ENCODE measurements around the gene C21orf58.

- no peak for TF ChIP-seq POLR2A (IDR thresholded peaks at IDR 0.05)
- TF ChIP-seq, protein P1, sequence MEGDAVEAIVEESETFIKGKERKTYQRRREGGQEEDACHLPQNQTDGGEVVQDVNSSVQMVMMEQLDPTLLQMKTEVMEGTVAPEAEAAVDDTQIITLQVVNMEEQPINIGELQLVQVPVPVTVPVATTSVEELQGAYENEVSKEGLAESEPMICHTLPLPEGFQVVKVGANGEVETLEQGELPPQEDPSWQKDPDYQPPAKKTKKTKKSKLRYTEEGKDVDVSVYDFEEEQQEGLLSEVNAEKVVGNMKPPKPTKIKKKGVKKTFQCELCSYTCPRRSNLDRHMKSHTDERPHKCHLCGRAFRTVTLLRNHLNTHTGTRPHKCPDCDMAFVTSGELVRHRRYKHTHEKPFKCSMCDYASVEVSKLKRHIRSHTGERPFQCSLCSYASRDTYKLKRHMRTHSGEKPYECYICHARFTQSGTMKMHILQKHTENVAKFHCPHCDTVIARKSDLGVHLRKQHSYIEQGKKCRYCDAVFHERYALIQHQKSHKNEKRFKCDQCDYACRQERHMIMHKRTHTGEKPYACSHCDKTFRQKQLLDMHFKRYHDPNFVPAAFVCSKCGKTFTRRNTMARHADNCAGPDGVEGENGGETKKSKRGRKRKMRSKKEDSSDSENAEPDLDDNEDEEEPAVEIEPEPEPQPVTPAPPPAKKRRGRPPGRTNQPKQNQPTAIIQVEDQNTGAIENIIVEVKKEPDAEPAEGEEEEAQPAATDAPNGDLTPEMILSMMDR (IDR thresholded peaks at IDR 0.05) = no peak
These were observed 47.7 kb upstream of the C21orf58 start for GRCh38 chr21:46371204-46372013.
